ENCODE results near the gene IFT81. TPM values are rescaled to one million over a fixed set of nuclear protein-coding genes. Genes with fewer than 3 reads are reported as not detected.
"Not testable (repeated sequence)": the region's sequence is repeated elsewhere in the genome, so short reads cannot be mapped to it uniquely, and the experiment has no call there.

IFT81 gene
- total RNA-seq, 1 experiment from 2014 or later = 15.5 TPM

GRCh38 chr12:110203546-110203945 lies 79.4 kb downstream of the IFT81 start:
- intact Hi-C loops (cut with micrococcal nuclease; ENCODE audit: unreplicated experiment) = no loop called here
- CTCF ChIA-PET = interaction anchor here (0.6 kb wide), 1 partner anchor 103 kb away, joined by 3 read pairs; no protein-coding TSS in a partner anchor

GRCh38 chr12:110205931-110206330 lies 81.8 kb downstream of the IFT81 start:
- no peak for ATAC-seq
- Histone ChIP-seq H3K4me1 (ENCODE audit: control insufficient read depth, insufficient read depth, low read length) (no peaks in the 10 kb centered on the region), H3K27me3 (ENCODE audit: control insufficient read depth, insufficient read depth, low read length) (no peaks in the 10 kb centered on the region), H3K27ac (ENCODE audit: low read length) (no peak overlapping the region), H3K4me3 (ENCODE audit: low read depth in 2 of 2, low read length in 2 of 2) (no peak overlapping the region), H3K36me3 (ENCODE audit: control insufficient read depth, insufficient read depth, low read length) (peaks cover 7% of the 10 kb centered on the region; the same call in 1 of the 2 replicates), H3K9me3 (ENCODE audit: control insufficient read depth, insufficient read depth, low read depth, low read length) (no peaks in the 10 kb centered on the region)
- BruUV-seq (replicated peaks) = no TSS peak
- in situ Hi-C loops (cut with HindIII; ENCODE audit: low pct_unique_long_range_greater_than_20kb, low sequenced_read_pairs) = no loop called here
- DNase-seq (ENCODE audit: low read depth, low spot score) = no peak
- POLR2A ChIA-PET = no interaction called here
- CTCF ChIA-PET = no interaction called here
- intact Hi-C loops (cut with micrococcal nuclease; ENCODE audit: unreplicated experiment) = no loop called here
- TF ChIP-seq REST (IDR thresholded peaks at IDR 0.05; ENCODE audit: insufficient read depth in 1 of 2, low read depth in 2 of 2, low read length in 1 of 2) (no peak), SIN3A (IDR thresholded peaks at IDR 0.05; ENCODE audit: borderline replicate concordance, insufficient read depth, low read depth, low read length) (no peak), CTCF (IDR thresholded peaks at IDR 0.05) (no peak), TCF7L2 (IDR thresholded peaks at IDR 0.05; ENCODE audit: low read depth, low read length) (no peak), POLR2AphosphoS5 (IDR thresholded peaks at IDR 0.05; ENCODE audit: low read depth, low read length) (no peak)

More at GRCh38 chr12:110203546-110203945, 79.4 kb downstream of the IFT81 start:
- POLR2A ChIA-PET = interaction anchor here (0.5 kb wide), 1 partner anchor 1230 kb away, joined by 3 read pairs; no protein-coding TSS in a partner anchor
- Histone ChIP-seq H3K36me3 (ENCODE audit: control insufficient read depth, insufficient read depth, low read length) (0 out of 2 replicates have a peak, but pooled peaks cover 5% of the 10 kb centered on the region), H3K9me3 (ENCODE audit: control insufficient read depth, insufficient read depth, low read depth, low read length) (no peaks in the 10 kb centered on the region), H3K4me1 (ENCODE audit: control insufficient read depth, insufficient read depth, low read length) (no peaks in the 10 kb centered on the region), H3K27me3 (ENCODE audit: control insufficient read depth, insufficient read depth, low read length) (no peaks in the 10 kb centered on the region), H3K4me3 (ENCODE audit: low read depth in 2 of 2, low read length in 2 of 2) (no peak overlapping the region), H3K27ac (ENCODE audit: low read length) (no peak overlapping the region)
- no TSS peak for BruUV-seq (replicated peaks)
- ATAC-seq = no peak
- TF ChIP-seq SIN3A (IDR thresholded peaks at IDR 0.05; ENCODE audit: borderline replicate concordance, insufficient read depth, low read depth, low read length) (no peak), POLR2AphosphoS5 (IDR thresholded peaks at IDR 0.05; ENCODE audit: low read depth, low read length) (no peak), CTCF (IDR thresholded peaks at IDR 0.05) (no peak), TCF7L2 (IDR thresholded peaks at IDR 0.05; ENCODE audit: low read depth, low read length) (no peak), REST (IDR thresholded peaks at IDR 0.05; ENCODE audit: insufficient read depth in 1 of 2, low read depth in 2 of 2, low read length in 1 of 2) (no peak)
- DNase-seq (ENCODE audit: low read depth, low spot score) = no peak
- in situ Hi-C loops (cut with HindIII; ENCODE audit: low pct_unique_long_range_greater_than_20kb, low sequenced_read_pairs) = no loop called here

GRCh38 chr12:110211639-110212536 lies 87.7 kb downstream of the IFT81 start:
- peak; percentile 64 for DNase-seq (ENCODE audit: low read depth, low spot score)
- BruUV-seq (replicated peaks); H3K36me3 ChIP-seq (ENCODE audit: control insufficient read depth, insufficient read depth, low read length); CTCF ChIA-PET; intact Hi-C loops (cut with micrococcal nuclease; ENCODE audit: unreplicated experiment); H3K4me3 ChIP-seq (ENCODE audit: low read depth in 2 of 2, low read length in 2 of 2); H3K27ac ChIP-seq (ENCODE audit: low read length); POLR2A ChIA-PET; H3K27me3 ChIP-seq (ENCODE audit: control insufficient read depth, insufficient read depth, low read length); H3K9me3 ChIP-seq (ENCODE audit: control insufficient read depth, insufficient read depth, low read depth, low read length); ATAC-seq; H3K4me1 ChIP-seq (ENCODE audit: control insufficient read depth, insufficient read depth, low read length); in situ Hi-C loops (cut with HindIII; ENCODE audit: low pct_unique_long_range_greater_than_20kb, low sequenced_read_pairs): not testable (repeated sequence)

Data from Panc1 (cell line).